Cardiac septum (tissue), 1 donor: Measurements from ENCODE around the gene DHX29. TPM values are rescaled to one million over a fixed set of nuclear protein-coding genes. Genes with fewer than 3 reads are reported as not detected.

Source experiments
- DNase-seq: peaks from one replicate; pipeline ENCODE4 v3.0.0-alpha.2; 2020; ENCODE audit warnings: low spot score
- intact Hi-C: fragments of 100-400 bp; cut with DNase I; formaldehyde crosslinking; loops from one replicate; pipeline ENCODE4 v1.14.0; 2022
- total RNA-seq: library from RNA; stranded (reverse); fragmentation: NEBNext Ultra II Directional; extraction: Animal tissue kit (Norgen Biotek cat#: 25700); gene quantifications from one replicate; pipeline ENCODE4 v1.2.1, GENCODE V29; 2021
- donor health status: DM: no; HTN: no; CAD: no.

DHX29 gene
- total RNA-seq, 1 donor from 2014 or later: 18.0 TPM

- intact Hi-C loops: no loop called here
- no peak for DNase-seq
Measured at GRCh38 chr5:55316837-55317236, 9.3 kb upstream of the DHX29 start.

- intact Hi-C loops: no loop called here
- DNase-seq: no peak
Measured at GRCh38 chr5:55316289-55316688, 8.8 kb upstream of the DHX29 start.

GRCh38 chr5:55313870-55314617 is 6.5 kb upstream of the DHX29 start:
- intact Hi-C loops: no loop called here
- DNase-seq: no peak

GRCh38 chr5:55308254-55308836 is 851 bp upstream of the DHX29 start:
- no peak for DNase-seq
- intact Hi-C loops: loop anchor here (10.0 kb wide), 1 partner anchor 134 kb away; the partner anchor contains the start of gene CDC20B

GRCh38 chr5:55306641-55307382 is 682 bp downstream of the DHX29 start:
- DNase-seq: no peak
- intact Hi-C loops: loop anchor here (10.0 kb wide), 1 partner anchor 132 kb away; the partner anchor contains the start of gene CDC20B

- DNase-seq: no peak
- intact Hi-C loops: loop anchor here (10.0 kb wide), 1 partner anchor 131 kb away; the partner anchor contains the start of gene CDC20B
Measured at GRCh38 chr5:55305345-55305744, 2.1 kb downstream of the DHX29 start.

- intact Hi-C loops: loop anchor here (10.0 kb wide), 1 partner anchor 130 kb away; the partner anchor contains the start of gene CDC20B
- DNase-seq: no peak
Measured at GRCh38 chr5:55304584-55304983, 2.9 kb downstream of the DHX29 start.

GRCh38 chr5:55303238-55303690 is 4.2 kb downstream of the DHX29 start:
- intact Hi-C loops: loop anchor here (10.0 kb wide), 1 partner anchor 128 kb away; the partner anchor contains the start of gene CDC20B
- no peak for DNase-seq

GRCh38 chr5:55300890-55301289 is 6.6 kb downstream of the DHX29 start:
- DNase-seq: no peak
- intact Hi-C loops: loop anchor here (10.0 kb wide), 1 partner anchor 126 kb away; the partner anchor contains the start of gene CDC20B

GRCh38 chr5:55294935-55295334 is 12.6 kb downstream of the DHX29 start:
- intact Hi-C loops: no loop called here
- DNase-seq: no peak

GRCh38 chr5:55290991-55291390 is 16.5 kb downstream of the DHX29 start:
- no peak for DNase-seq
- intact Hi-C loops: no loop called here

- intact Hi-C loops: no loop called here
- no peak for DNase-seq
Measured at GRCh38 chr5:55289808-55290207, 17.7 kb downstream of the DHX29 start.

GRCh38 chr5:55286411-55286933 is 21.0 kb downstream of the DHX29 start:
- DNase-seq: no peak
- intact Hi-C loops: no loop called here

GRCh38 chr5:55278778-55279177 is 28.7 kb downstream of the DHX29 start:
- intact Hi-C loops: no loop called here
- no peak for DNase-seq

- intact Hi-C loops: no loop called here
- no peak for DNase-seq
Measured at GRCh38 chr5:55276771-55277170, 30.7 kb downstream of the DHX29 start.

- intact Hi-C loops: no loop called here
- DNase-seq: no peak
Measured at GRCh38 chr5:55258339-55258738, 49.2 kb downstream of the DHX29 start.

GRCh38 chr5:55254802-55255201 is 52.7 kb downstream of the DHX29 start:
- intact Hi-C loops: no loop called here
- no peak for DNase-seq

- DNase-seq: no peak
- intact Hi-C loops: no loop called here
Measured at GRCh38 chr5:55250064-55250463, 57.4 kb downstream of the DHX29 start.

- intact Hi-C loops: no loop called here
Measured at GRCh38 chr5:55241746-55242145, 65.7 kb downstream of the DHX29 start.

GRCh38 chr5:55236800-55237199 is 70.7 kb downstream of the DHX29 start:
- no peak for DNase-seq
- intact Hi-C loops: no loop called here

More at GRCh38 chr5:55241746-55242145, 65.7 kb downstream of the DHX29 start:
- no peak for DNase-seq
